ENCODE results near the gene MRPS14.

DNA sequence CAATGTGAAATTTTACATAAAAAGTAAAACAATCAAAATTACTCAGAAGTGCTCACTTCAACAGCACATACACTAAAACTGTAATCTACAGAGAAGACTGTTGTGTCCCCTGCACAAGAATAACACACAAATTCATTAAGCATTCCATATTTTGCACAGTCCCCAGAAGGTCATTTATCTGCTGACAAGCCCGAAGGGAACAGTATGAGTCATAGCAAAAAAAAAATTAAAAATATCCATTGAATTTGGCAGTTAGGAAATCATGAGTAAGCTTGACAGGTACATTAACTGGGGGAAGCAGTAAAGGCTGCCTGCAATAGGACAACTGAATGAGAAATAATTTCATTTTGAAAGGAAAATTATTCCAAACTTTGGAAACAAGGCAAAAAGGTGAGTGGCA, 26.7 kb downstream of the MRPS14 start:
- TF ChIP-seq FOXM1 (IDR thresholded peaks at IDR 0.05; ENCODE audit: borderline replicate concordance) (no peak), SP1 (IDR thresholded peaks at IDR 0.05) (no peak), LEF1 (IDR thresholded peaks at IDR 0.05; ENCODE audit: borderline replicate concordance) (no peak), L3MBTL2 (conservative IDR thresholded peaks at IDR 0.05) (no peak), CTBP1 (IDR thresholded peaks at IDR 0.05; ENCODE audit: borderline replicate concordance) (no peak), NFRKB (IDR thresholded peaks at IDR 0.05) (no peak), FOXA1 (IDR thresholded peaks at IDR 0.05) (no peak), TARDBP (IDR thresholded peaks at IDR 0.05) (no peak), BHLHE40 (IDR thresholded peaks at IDR 0.05; ENCODE audit: borderline replicate concordance) (no peak), FOXK2 (IDR thresholded peaks at IDR 0.05) (no peak), ELF4 (IDR thresholded peaks at IDR 0.05) (no peak)

Data from HEK293T (cell line).